ENCODE measurements around the gene CLASP2. TPM values are rescaled to one million over a fixed set of nuclear protein-coding genes. Genes with fewer than 3 reads are reported as not detected.

CLASP2 gene
- total and polyA plus RNA-seq, 9 donors: 14.5 to 71.2 (median 66.0) TPM

- Histone ChIP-seq H3K27me3 (no peaks in the 10 kb centered on the region), H3K27ac (no peak overlapping the region), H3K4me3 (no peak overlapping the region), H3K4me1 (ENCODE audit: insufficient read depth) (no peaks in the 10 kb centered on the region), H3K9me3 (no peaks in the 10 kb centered on the region), H3K36me3 (no peaks in the 10 kb centered on the region)
- TF ChIP-seq EP300 (IDR thresholded peaks at IDR 0.05): no peak
- TF ChIP-seq POLR2A (IDR thresholded peaks at IDR 0.05): no peak
- TF ChIP-seq CTCF (IDR thresholded peaks at IDR 0.05): no peak
- intact Hi-C loops (cut with DNase I): no loop called here
- DNase-seq: no peak
- WGBS, 3 donors: 28 to 53% (median 38%) methylated on average over 2 of the region's 2 CpGs
Measured at GRCh38 chr3:33578325-33579177, 139.5 kb downstream of the CLASP2 start.

GRCh38 chr3:33577588-33577987, 140.5 kb downstream of the CLASP2 start:
- Histone ChIP-seq H3K4me3 (no peak overlapping the region), H3K27me3 (no peaks in the 10 kb centered on the region), H3K9me3 (no peaks in the 10 kb centered on the region), H3K36me3 (no peaks in the 10 kb centered on the region), H3K4me1 (ENCODE audit: insufficient read depth) (no peaks in the 10 kb centered on the region), H3K27ac (no peak overlapping the region)
- DNase-seq: no peak
- no peak for TF ChIP-seq EP300 (IDR thresholded peaks at IDR 0.05)
- TF ChIP-seq POLR2A (IDR thresholded peaks at IDR 0.05): no peak
- TF ChIP-seq CTCF (IDR thresholded peaks at IDR 0.05): no peak
- 67 to 70% (median 68%) methylated on average over 1 of the region's 1 CpG for WGBS, 3 donors
- intact Hi-C loops (cut with DNase I): no loop called here

- 79 to 96% (median 95%) methylated on average over 3 of the region's 3 CpGs for WGBS, 3 donors
- Histone ChIP-seq H3K4me1 (ENCODE audit: insufficient read depth) (no peaks in the 10 kb centered on the region), H3K9me3 (no peaks in the 10 kb centered on the region), H3K4me3 (no peak overlapping the region), H3K36me3 (no peaks in the 10 kb centered on the region), H3K27me3 (no peaks in the 10 kb centered on the region), H3K27ac (no peak overlapping the region)
- DNase-seq: no peak
- intact Hi-C loops (cut with DNase I): no loop called here
- TF ChIP-seq CTCF (IDR thresholded peaks at IDR 0.05) (no peak), POLR2A (IDR thresholded peaks at IDR 0.05) (no peak), EP300 (IDR thresholded peaks at IDR 0.05) (no peak)
Measured at GRCh38 chr3:33577173-33577572, 140.9 kb downstream of the CLASP2 start.

DNA sequence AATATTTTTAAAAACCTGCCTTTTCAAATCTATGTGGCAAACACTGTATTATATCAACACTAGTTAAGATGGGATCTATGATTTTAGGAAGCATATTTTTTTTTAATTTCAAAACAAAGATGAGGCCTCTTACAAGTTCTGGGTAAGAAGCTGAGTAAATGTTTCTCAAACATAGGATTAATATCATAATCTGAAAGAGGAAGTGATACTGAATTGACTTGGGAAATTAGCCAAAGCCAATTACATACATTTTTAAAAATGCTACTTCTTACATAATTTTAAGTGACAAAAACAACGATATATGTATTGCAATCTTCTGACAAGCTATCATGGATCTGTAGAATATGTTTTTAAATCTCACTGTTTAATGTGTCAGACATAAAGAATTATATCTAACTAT, 142.7 kb downstream of the CLASP2 start:
- Histone ChIP-seq H3K4me1 (ENCODE audit: insufficient read depth) (no peaks in the 10 kb centered on the region), H3K27me3 (no peaks in the 10 kb centered on the region), H3K36me3 (no peaks in the 10 kb centered on the region), H3K9me3 (no peaks in the 10 kb centered on the region), H3K4me3 (no peak overlapping the region), H3K27ac (no peak overlapping the region)
- no peak for DNase-seq
- TF ChIP-seq POLR2A (IDR thresholded peaks at IDR 0.05) (no peak), CTCF (IDR thresholded peaks at IDR 0.05) (no peak), EP300 (IDR thresholded peaks at IDR 0.05) (no peak)
- WGBS, 3 donors: 78 to 82% (median 80%) methylated on average over 1 of the region's 1 CpG
- intact Hi-C loops (cut with DNase I): no loop called here
